SK-N-SH treated with all-trans-retinoic acid at 6 μM for 48 hours (cell line): ENCODE results near the gene PSMA5.

ENCODE experiments used
- BACH2 ChIP-seq: fragments of 250-450 bp; sonication (Bioruptor Pico); IDR thresholded peaks from 2 replicates; pipeline ENCODE4 v1.9.0; 2021; ENCODE audit warnings: mild to moderate bottlenecking, borderline replicate concordance
- ESRRG ChIP-seq: fragments of 250-450 bp; sonication (Bioruptor Pico); IDR thresholded peaks from 2 replicates; pipeline ENCODE4 v1.6.1; 2021; ENCODE audit warnings: mild to moderate bottlenecking
- RARB ChIP-seq: fragments of 250-450 bp; sonication (Bioruptor Pico); IDR thresholded peaks from 2 replicates; pipeline ENCODE4 v1.8.0; 2021; ENCODE audit warnings: mild to moderate bottlenecking, moderate library complexity
- TOX ChIP-seq: fragments of 250-450 bp; sonication (Bioruptor Pico); IDR thresholded peaks from 2 replicates; pipeline ENCODE4 v1.8.0; 2021; ENCODE audit warnings: mild to moderate bottlenecking, moderate library complexity, borderline replicate concordance

DNA sequence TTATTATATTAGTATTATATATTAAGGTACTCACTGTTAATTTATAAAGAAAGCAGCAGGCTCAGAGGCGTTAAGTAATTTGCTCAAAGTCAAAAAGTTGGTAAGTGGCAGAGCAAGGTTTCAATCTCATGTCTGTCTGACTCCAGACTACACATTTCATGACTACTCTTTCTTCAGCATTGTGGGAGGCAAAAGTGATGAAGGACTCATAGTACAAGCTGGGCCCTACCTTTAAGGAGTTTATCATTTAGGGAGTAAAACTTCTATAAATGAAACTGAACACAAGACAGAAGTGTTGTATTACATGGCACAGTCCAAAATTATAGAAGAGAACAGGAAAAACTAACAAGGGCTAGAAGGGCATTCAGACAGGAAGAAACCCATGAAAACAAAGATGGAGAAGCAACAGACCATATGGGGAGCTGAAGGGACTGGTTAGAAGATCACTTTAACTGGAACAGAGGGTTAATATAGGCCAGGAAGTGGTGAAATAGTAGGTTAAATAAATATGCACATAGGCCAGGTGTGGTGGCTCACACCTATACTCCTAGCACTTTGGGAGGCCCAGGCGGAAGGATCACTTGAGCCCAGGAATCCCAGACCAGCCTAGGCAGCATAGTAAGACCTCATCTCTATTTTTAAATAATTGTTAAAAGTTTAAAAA is 40.1 kb downstream of the PSMA5 start:
- TF ChIP-seq TOX (no peak), RARB (CRISPR knock-in tag) (no peak), BACH2 (no peak), ESRRG (CRISPR knock-in tag) (no peak)
